GM21825 (cell line): ENCODE results near the gene PRG3.
A peak's percentile ranks its signal among the peaks of the same experiment; 100 is the strongest.
"Not testable (repeated sequence)": the region's sequence is repeated elsewhere in the genome, so short reads cannot be mapped to it uniquely, and the experiment has no call there.

ENCODE experiments used
- ATAC-seq: cut with Tn5 transposase; IDR thresholded peaks from one replicate; pipeline ENCODE4 v1.9.1; 2021; ENCODE audit warnings: mild to moderate bottlenecking, moderate library complexity; ENCODE audit not compliant: unreplicated experiment

The PRG3 gene

DNA sequence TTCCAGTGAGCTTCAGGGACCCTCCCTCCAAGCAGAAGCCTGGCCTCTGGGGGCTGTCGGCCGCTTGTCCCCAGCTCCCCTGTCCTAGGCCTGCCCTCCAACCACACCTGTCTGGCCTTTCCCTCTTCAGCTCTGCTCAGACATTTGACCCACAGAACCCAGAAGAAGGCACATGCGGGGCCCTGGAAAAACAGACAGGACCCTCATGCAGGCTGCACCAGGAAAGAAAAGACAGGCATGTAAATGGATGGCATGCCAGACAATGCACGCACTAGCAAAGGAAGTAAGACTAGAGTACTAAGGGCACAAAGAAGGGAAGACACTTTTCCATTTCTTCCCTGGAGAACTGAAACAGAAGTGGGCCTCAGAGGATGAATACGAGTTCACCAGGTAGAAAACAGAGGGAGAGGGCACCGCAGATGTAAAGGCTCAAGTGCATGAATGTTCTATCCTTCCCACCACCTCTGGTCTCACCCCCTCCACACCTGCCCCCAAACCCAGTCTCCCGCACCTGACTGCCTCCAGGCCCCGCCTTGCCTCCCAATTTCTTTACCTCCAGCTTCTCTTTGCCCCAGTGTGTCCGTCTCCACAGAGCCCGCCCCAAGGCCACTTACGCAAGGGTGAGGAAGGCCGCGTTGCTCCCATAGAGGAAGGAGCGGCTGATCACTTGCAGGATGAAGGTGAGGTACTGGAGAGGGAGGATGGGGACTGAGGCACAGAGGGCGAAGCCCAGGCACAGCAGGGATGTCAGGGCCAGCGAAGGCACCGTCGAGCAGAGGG is 28.6 kb upstream of the PRG3 start:
- ATAC-seq = no peak

DNA sequence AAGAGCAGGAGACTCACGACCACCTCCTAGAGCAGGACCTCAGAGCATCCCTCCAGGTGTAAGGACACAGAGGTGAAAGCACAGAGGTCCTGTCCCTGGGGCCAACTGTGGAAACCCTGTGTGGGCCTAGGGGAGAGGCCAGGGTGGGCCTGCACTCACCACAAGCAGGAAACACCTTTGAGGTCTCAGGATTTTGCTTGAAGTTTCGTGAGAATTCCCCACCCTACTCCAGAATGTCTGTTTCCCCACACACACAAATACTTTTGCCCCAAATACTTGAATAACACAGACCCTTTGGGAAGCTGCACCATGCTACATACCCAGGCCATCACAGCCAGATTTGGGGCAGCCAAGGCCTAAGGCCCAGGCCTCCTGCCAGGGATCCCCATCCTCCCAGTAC is 27.8 kb upstream of the PRG3 start:
- no peak for ATAC-seq

DNA sequence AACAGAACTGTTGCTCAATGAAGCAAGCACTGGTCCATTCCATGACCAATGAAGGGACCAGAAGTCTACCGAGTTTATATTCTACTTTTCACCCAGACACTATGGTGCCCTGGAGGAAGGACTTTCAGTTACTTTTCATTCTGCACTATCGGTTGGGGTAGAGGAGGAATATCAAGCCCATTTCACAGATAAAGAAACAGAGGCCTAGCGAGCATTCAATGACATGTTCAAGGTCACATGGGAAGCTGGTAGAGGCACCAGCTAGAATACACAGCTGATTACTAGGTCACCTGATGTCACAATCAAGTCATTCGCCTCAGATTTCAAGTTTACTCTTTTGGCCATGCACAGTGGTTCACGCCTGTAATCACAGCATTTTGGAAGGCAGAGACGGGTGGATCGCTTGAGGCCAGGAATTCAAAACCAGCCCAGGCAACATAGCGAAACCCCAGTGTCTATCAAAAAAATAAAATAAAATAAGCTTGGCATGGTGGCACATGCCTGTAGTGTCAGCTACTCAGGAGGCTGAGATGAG is 27.1 kb upstream of the PRG3 start:
- no peak for ATAC-seq

DNA sequence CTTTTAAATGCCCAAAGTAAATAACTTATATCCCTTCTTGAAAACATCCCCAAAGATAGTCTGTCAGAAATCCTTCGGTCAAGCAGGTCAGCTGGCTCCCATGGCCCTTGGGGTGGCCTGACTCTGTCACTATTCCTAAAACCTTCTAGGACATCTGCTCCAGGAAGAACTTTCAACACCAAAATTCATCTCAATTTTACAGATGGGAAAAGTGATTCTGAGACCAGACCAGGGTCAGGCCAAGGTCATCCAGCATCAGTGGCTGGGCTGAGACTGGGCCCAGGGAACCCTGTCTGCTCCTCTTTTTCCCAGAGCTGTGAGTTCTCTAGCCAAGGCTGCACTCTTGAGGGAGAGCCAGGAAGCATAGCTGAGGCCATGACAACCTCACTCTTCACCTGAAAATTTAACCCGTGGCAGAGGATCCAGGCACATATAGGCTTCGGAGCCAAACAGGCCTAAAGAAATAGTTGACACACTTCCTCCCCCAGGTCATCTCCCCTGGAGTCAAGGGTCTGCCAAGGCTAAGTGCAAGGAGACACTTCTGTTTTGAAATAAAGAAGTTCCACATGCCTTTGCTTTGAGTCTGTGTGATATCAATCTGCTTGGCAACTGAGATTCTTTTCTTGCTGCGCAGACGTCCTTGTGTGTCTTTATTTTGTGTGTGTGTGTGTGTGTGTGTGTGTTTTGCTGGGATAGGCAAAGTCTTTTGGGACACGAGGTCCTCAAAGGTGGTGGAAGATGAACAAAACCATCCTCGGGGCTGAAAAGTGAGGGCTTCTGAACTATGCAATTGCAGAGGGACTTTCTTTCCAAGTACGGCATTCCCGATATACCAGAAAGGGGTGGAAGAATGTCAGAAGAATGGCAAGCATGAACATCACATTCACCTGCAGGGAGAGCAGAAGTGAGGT is 26.3 kb upstream of the PRG3 start:
- ATAC-seq = no peak

DNA sequence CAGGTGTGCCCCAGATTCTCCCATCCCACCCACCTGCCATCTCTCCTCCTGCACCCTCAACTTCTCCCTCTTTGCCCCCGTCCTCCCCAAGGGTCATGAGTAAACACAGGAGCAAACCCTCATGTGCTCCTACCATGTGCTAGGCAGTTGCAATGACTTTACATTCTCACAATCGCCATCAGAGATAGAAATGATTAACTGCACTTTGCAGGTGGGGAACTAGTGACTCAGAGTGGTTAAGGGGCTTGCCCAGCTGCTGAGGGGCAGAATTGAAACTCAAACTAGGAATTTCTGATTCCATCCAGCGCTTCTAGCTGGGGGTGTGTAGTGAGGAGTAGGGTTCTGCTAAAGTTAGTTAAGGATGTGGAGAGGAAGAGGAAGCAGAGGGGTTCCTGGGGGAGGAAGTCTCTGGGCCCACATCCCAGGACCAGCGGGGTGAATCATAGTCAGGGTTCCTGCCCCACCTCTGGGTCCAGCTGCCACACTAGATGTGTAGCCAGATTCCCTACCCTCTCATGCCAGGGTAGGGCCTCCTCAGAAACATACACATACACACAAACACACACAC is 25.5 kb upstream of the PRG3 start:
- peak; percentile 76 for ATAC-seq

DNA sequence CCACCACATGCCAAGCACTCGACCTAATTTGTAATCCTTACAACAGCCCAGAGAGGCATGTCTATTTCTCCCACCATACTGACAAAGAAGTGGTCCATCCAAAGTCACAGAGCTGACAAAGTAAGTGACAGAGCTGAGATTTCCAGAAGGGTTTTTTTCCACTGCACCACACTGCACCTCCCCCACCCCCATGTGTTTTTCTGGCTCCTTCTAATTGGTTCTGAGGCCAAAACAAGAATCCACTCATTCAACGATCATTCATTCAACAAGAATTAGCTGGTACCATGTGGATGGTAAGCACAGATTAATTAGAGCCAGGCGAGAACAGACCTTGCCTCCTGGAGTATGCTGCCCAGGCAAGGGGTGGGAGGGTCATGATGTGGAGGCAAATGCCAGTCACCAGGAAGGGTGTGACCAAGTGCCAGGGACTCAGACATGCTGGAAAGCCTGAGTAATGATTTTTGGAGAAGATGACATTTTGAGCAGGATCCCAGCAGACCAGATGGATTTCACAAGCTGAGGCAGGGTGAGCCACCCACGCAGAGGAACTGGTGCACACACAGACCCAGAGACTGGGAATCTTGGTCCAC is 24.4 kb upstream of the PRG3 start:
- no peak for ATAC-seq

DNA sequence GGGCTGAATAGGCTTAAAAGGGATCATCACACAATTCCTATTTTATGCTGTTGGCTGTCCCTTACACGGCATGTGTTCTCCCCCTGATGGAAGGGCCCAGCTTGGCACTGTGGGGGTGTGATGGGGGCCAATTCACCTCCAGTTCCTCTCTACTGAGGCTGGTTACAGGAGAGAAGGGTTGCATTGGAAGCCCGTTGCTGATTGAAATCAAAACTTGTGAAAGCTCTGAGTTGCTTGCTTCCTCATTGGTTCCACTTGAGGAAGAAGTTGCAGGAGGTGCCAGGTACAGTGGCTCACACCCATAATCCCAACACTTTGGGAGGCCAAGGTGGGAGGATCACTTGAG is 22.8 kb upstream of the PRG3 start:
- ATAC-seq = no peak

DNA sequence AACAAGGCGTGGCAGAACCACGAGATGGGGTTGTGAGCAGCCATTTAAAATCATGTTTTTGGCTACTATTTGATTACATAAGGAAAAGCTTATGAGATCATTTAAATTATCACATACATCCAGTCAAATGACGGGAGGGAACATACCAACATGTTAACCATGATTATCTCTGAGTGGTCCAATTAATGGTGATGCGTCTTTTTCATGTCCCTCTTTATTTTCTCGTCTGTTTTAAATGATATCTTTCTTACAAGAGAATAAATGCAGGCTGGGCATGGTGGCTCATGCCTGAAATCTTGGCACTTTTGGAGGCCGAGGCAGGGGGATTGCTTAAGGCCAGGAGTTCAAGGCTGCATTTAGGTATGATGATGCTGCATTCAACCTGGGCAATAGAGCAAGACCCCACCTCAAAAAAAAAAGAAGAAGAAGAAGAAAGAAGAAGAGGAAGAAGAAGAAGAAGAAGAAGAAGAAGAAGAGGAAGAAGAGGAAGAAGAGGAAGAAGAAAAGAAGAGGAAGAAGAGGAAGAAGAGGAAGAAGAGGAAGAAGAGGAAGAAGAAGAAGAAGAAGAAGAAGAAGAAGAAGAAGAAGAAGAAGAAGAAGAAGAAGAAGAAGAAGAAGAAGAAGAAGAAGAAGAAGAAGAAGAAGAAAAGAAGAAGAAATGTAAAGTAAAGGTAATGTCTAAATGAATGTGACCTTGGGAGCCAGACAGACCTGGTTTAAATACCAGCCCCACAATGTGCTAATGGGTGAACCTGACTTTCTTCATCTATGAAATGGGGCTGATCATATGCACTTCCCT is 22.3 kb upstream of the PRG3 start:
- ATAC-seq = not testable (repeated sequence)

DNA sequence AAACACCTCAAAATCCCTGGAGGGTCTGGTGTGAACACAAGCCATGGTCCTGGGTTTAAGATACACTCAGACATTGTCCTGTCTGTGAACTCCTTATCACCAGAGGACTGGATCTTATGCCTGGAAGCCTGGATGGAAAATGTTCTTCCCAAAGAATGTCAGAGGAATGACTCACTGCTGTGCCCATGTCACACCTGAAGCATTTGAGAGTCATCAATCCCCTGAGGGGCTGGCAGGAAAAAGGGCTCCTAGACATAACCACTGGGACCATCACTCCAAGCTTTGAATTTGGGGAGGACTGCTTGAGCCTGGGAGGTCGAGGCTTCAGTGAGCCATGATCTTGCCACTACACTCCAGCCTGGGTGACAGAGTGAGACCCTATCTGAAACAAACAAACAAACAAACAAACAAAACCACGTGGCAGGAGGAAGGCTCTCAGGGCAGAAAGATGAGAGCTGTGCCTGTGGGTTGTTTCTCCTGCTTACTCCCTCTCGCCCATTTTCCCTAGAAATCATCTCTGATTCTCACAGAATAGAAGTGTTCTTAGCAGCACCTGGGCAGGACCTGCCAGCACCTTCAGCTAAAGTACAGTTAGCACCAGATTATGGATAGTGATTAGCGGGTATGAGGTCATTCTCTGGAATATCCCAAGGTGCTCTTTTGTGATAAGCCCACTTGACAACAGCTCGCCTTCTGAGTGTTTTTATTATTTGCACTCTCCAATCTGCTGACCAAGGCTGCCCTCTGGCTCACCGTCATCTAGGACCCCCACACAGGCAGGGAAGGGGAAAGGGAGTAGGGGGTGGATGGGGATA is 21.4 kb upstream of the PRG3 start:
- no peak for ATAC-seq

DNA sequence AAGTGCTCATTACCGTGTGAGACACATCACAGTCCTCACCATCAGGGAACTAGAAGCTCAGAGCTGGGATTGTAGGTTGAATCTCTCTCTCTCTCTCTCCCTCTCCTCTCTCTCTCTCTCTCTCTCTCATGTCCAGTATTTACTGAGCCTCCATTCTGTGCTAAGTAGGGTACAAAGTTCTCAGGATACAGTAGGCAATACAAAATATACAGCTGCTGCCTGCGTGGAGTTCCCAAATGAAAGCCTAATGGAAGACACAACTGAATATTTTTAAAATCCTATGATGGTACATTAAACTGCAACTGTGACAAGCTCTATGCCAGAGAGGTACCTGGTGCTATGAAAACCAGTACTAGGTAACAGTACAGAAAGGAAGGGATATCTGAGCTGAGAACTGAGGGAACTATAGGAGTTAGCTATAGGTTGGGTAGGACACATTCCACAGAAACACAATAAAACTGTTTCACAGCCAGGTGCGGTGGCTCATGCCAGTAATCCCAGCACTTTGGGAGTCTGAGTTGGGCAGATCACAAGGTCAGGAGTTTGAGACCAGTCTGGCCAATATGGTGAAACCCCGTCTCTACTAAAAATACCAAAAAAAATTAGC is 19.1 kb upstream of the PRG3 start:
- ATAC-seq = no peak

DNA sequence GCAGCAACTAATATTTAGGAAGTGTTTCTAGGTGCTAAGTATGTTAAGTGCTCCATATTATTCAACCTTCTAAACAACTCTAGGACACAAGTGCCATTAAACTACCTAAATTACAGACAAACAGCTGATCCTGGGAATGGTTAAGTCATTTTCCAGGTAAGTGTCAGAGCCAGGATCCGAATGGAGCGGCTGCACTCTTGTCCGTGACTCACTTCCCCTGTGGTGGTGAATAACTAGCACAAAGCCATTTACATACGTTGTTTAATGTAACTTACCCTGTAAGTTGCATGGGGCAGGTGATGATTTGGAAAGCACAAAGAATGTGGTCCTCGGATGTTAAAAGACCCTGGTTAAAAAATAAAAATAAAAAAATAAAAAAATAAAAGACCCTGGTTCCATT is 18.3 kb upstream of the PRG3 start:
- no peak for ATAC-seq

DNA sequence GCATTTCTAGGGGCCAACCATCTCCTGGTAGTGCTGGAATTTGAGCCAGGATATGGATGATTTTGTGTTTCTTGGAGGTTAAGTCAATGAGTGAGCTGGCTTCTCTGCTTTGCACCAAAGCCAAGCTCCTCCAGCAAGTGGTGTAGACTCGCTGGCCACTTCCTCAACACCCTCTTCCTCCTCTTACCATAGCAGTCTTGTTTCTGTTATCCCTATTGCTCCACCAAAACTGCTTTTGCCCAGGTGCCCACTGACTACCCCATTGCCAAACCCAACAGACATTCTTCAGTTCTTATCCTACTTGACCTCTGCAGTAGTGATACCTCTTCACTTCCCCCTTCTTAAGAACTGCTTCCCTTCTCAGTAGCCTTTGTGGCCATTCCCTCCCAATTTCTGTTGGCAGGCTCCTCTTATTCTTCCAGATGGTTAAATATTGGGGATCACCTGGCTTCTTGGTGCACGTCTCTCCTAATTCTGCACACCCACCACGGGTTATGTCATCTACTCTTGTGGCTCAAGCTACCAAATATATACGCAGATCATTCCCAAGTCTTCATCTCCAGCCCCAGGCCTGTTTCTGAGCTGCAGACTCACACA is 16.5 kb upstream of the PRG3 start:
- ATAC-seq = no peak

DNA sequence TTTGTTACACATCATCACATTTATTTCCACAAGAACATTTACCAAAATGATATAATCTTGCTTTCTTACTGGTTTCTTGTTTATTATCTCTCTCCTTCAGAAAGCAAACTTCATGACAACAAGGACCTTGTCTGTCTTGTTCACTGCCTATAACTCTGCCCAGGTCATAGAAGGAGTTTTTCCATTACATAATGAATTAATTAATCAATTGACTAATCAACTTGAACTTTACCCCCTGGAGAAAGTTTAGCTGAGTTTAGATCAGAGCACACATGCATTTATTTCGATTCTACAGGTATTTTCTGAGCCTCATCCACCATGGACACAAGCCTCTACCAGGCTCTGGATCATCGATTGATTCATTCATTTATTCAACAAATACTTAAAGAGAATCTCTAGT is 15.8 kb upstream of the PRG3 start:
- ATAC-seq = no peak

DNA sequence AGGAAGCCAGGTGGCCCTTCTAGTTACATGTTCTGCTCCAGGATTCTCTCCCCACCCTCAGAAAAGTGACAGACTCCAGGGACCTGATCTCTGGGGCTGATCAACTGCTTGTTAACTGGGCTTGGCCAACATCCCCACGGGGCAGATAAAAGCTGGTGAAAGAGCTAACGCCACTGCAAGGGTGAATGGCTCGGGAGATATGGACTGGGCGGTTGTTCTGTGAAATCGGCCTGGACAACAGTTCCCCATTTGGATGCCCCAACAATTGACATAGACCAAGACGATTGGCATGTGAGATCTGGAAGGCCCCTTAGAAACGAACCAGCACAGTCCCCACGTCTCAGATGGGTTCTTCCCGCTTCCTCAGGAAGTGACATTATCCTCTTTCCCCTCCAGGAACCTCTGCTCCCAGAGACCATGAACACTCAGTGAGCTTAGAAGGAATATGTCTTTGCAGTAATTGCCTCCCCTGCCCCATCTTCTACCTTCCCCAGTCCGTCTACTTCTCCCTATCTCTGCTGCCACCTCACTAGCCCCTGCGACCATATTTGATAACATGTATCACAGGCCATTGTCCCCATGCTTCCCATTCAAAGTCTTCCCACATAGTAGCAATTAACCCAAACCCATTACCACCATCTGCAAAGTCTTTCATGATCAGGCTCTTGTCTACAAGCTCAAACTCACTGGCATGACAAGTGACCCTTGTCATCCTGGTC is 15.1 kb upstream of the PRG3 start:
- no peak for ATAC-seq

DNA sequence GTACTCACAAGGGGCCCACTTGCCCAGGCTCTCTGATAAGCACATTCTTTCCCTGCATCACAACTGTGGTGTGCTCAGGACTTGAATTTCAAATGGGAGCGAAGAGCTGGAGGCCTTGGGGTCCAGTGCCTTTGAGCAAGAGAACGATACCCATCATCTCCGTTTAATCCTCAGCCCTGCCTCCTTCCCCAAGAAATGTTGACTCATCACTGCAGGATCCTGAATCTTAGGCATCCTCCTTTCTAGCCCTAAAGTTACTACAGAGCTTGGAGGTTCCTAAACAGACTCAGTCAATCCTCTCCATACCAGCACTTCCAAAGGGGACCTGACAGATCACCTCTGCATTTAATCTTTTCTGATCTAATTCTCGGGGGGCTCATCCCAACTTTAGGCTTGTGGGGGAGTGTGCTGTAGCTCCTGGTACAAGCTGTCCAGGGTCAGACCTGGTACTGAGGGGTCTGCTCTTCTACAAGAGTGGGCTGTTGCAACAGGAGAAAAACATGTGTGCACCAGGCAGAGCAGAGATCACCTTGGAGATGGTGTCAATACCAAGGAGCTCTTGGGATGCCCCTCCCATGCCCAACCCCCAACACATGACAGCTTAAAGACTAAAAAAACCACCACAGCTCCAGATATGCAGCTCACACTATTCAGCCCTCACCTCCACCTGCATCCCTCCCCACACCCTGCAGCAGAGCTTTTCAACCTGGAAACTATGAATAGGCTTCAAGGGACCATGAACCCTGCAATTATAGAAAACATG is 13.4 kb upstream of the PRG3 start:
- ATAC-seq = no peak

DNA sequence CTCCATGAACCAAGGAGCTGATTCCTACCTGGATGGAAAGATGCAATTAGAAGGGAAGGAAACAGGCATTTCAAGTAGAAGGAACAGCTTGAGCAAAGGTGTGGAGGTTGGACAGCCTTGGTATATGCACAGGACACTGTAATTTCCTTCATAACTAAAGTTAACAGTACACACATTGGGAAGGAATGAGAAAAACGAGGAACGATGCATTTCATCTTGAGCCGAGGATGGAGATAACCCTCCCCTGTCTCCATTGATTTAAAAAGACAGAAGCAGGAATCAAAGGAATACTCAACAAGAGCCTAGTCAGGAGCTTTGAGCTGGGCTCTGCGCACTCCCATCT is 11.8 kb upstream of the PRG3 start:
- ATAC-seq = no peak

DNA sequence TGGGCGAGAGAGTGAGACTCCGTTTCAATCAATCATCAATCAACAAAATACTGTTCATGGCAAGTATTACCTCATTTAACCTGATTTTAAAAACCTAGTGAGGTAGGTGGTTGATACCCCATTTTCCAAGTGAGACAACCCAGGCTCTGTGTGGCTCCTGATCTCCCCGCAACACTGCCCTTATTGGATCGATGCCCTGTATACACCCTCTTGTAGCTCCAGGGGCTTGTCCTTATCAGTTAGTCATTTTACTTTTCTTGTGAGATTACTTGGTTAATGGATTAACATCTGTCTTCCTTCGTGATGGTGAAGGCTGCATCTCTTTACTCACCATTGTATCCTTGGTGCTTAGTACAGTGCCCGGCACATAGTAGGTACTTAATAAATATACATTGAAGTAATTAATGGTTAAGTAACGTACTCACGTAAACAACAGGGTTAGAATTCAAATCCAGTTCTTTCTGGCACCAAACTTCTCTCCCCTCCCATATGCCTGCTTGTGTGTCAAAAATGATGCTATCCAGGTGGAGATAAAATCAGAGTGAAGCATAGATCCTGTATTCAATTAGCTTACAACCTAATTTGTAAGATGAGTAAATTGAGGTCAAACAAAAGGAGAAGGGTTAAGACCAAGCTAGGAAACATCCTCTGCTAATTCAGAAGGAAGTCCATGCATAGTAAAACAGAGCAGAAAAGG is 11.3 kb upstream of the PRG3 start:
- ATAC-seq = no peak
